ENCODE measurements around the gene IGF2. TPM values are rescaled to one million over a fixed set of nuclear protein-coding genes. Genes with fewer than 3 reads are reported as not detected.

Gene IGF2
- total RNA-seq, 2 donors from 2014 or later: 0.17 TPM; not detected in 1

- Mint-ChIP-seq H3K9me3 (no peaks in the 10 kb centered on the region), H3K27me3 (no peaks in the 10 kb centered on the region), H3K4me1 (ENCODE audit: low read depth in 2 of 2) (no peaks in the 10 kb centered on the region), H3K4me3 (no peak overlapping the region), H3K36me3 (no peaks in the 10 kb centered on the region), H3K27ac (no peak overlapping the region)
- DNase-seq (ENCODE audit: low spot score): no peak
- ATAC-seq: no peak
Measured at GRCh38 chr11:2165571-2165970, 26.4 kb upstream of the IGF2 start.

GRCh38 chr11:2164861-2165555 is 25.8 kb upstream of the IGF2 start:
- no peaks in the 10 kb centered on the region for H3K36me3 Mint-ChIP-seq
- H3K27ac Mint-ChIP-seq: no peak overlapping the region
- no peaks in the 10 kb centered on the region for H3K27me3 Mint-ChIP-seq
- ATAC-seq (no peak), DNase-seq (ENCODE audit: low spot score) (no peak)
- H3K9me3 Mint-ChIP-seq: no peaks in the 10 kb centered on the region
- no peaks in the 10 kb centered on the region for H3K4me1 Mint-ChIP-seq (ENCODE audit: low read depth in 2 of 2)
- H3K4me3 Mint-ChIP-seq: no peak overlapping the region

- Mint-ChIP-seq H3K4me1 (ENCODE audit: low read depth in 2 of 2) (no peaks in the 10 kb centered on the region), H3K27ac (no peak overlapping the region), H3K36me3 (no peaks in the 10 kb centered on the region), H3K27me3 (no peaks in the 10 kb centered on the region), H3K9me3 (no peaks in the 10 kb centered on the region), H3K4me3 (no peak overlapping the region)
- no peak for ATAC-seq
- no peak for DNase-seq (ENCODE audit: low spot score)
Measured at GRCh38 chr11:2164081-2164480, 24.9 kb upstream of the IGF2 start.

- Mint-ChIP-seq H3K9me3 (no peaks in the 10 kb centered on the region), H3K4me3 (no peak overlapping the region), H3K27ac (no peak overlapping the region), H3K36me3 (no peaks in the 10 kb centered on the region), H3K4me1 (ENCODE audit: low read depth in 2 of 2) (no peaks in the 10 kb centered on the region), H3K27me3 (no peaks in the 10 kb centered on the region)
- no peak for ATAC-seq
- DNase-seq (ENCODE audit: low spot score): no peak
Measured at GRCh38 chr11:2163428-2163978, 24.3 kb upstream of the IGF2 start.

- Mint-ChIP-seq H3K36me3 (no peaks in the 10 kb centered on the region), H3K4me1 (ENCODE audit: low read depth in 2 of 2) (no peaks in the 10 kb centered on the region), H3K27ac (no peak within 1 kb of the TSS), H3K9me3 (no peaks in the 10 kb centered on the region), H3K4me3 (no peak within 1 kb of the TSS), H3K27me3 (no peaks in the 10 kb centered on the region)
- DNase-seq (ENCODE audit: low spot score) (no peak), ATAC-seq (no peak)
Measured at GRCh38 chr11:2160736-2161259, 21.6 kb upstream of the IGF2 start, which contains the start of gene INS. Gene INS, minus strand, starts transcription at chr11:2161209. Its CDS starts 238 bp downstream, at chr11:2160971.

GRCh38 chr11:2159536-2160413 is 20.6 kb upstream of the IGF2 start:
- H3K27me3 Mint-ChIP-seq: no peaks in the 10 kb centered on the region
- H3K27ac Mint-ChIP-seq: no peak overlapping the region
- H3K36me3 Mint-ChIP-seq: no peaks in the 10 kb centered on the region
- no peak overlapping the region for H3K4me3 Mint-ChIP-seq
- H3K4me1 Mint-ChIP-seq (ENCODE audit: low read depth in 2 of 2): no peaks in the 10 kb centered on the region
- ATAC-seq: no peak
- H3K9me3 Mint-ChIP-seq: no peaks in the 10 kb centered on the region
- DNase-seq (ENCODE audit: low spot score): no peak

- H3K27me3 Mint-ChIP-seq: no peaks in the 10 kb centered on the region
- no peak for ATAC-seq
- DNase-seq (ENCODE audit: low spot score): no peak
- no peaks in the 10 kb centered on the region for H3K36me3 Mint-ChIP-seq
- H3K4me1 Mint-ChIP-seq (ENCODE audit: low read depth in 2 of 2): no peaks in the 10 kb centered on the region
- no peak overlapping the region for H3K27ac Mint-ChIP-seq
- H3K4me3 Mint-ChIP-seq: no peak overlapping the region
- H3K9me3 Mint-ChIP-seq: no peaks in the 10 kb centered on the region
Measured at GRCh38 chr11:2158966-2159365, 19.8 kb upstream of the IGF2 start.

GRCh38 chr11:2158296-2158737 is 19.1 kb upstream of the IGF2 start:
- no peak overlapping the region for H3K4me3 Mint-ChIP-seq
- H3K27ac Mint-ChIP-seq: no peak overlapping the region
- H3K36me3 Mint-ChIP-seq: no peaks in the 10 kb centered on the region

GRCh38 chr11:2157294-2158040 is 18.3 kb upstream of the IGF2 start:
- ATAC-seq (no peak), DNase-seq (ENCODE audit: low spot score) (no peak)
- Mint-ChIP-seq H3K27ac (no peak overlapping the region), H3K9me3 (no peaks in the 10 kb centered on the region), H3K4me1 (ENCODE audit: low read depth in 2 of 2) (no peaks in the 10 kb centered on the region), H3K4me3 (no peak overlapping the region), H3K27me3 (no peaks in the 10 kb centered on the region), H3K36me3 (no peaks in the 10 kb centered on the region)

More at GRCh38 chr11:2158296-2158737, 19.1 kb upstream of the IGF2 start:
- DNase-seq (ENCODE audit: low spot score) (no peak), ATAC-seq (no peak)
- no peaks in the 10 kb centered on the region for H3K4me1 Mint-ChIP-seq (ENCODE audit: low read depth in 2 of 2)
- H3K27me3 Mint-ChIP-seq: no peaks in the 10 kb centered on the region
- no peaks in the 10 kb centered on the region for H3K9me3 Mint-ChIP-seq

- Mint-ChIP-seq H3K4me3 (no peak overlapping the region), H3K36me3 (no peaks in the 10 kb centered on the region), H3K27me3 (no peaks in the 10 kb centered on the region), H3K4me1 (ENCODE audit: low read depth in 2 of 2) (peaks cover 4 to 5% of the 10 kb centered on the region in 2 donors), H3K27ac (no peak overlapping the region), H3K9me3 (no peaks in the 10 kb centered on the region)
- DNase-seq (ENCODE audit: low spot score) (no peak), ATAC-seq (peak; percentile 38 to 46)
Measured at GRCh38 chr11:2156416-2157182, 17.4 kb upstream of the IGF2 start.

- no peak overlapping the region for H3K27ac Mint-ChIP-seq
- no peaks in the 10 kb centered on the region for H3K9me3 Mint-ChIP-seq
- H3K4me3 Mint-ChIP-seq: no peak overlapping the region
- no peaks in the 10 kb centered on the region for H3K36me3 Mint-ChIP-seq
- H3K4me1 Mint-ChIP-seq (ENCODE audit: low read depth in 2 of 2): peaks cover 4 to 5% of the 10 kb centered on the region in 2 donors
- DNase-seq (ENCODE audit: low spot score): no peak
- ATAC-seq: no peak
- peaks cover 2 to 6% of the 10 kb centered on the region in 2 donors for H3K27me3 Mint-ChIP-seq
Measured at GRCh38 chr11:2155511-2155910, 16.3 kb upstream of the IGF2 start.

- H3K36me3 Mint-ChIP-seq: no peaks in the 10 kb centered on the region
Measured at GRCh38 chr11:2154889-2155288, 15.7 kb upstream of the IGF2 start.

GRCh38 chr11:2154195-2154585 is 15.0 kb upstream of the IGF2 start:
- peaks cover 4 to 5% of the 10 kb centered on the region in 2 donors for H3K4me1 Mint-ChIP-seq (ENCODE audit: low read depth in 2 of 2)
- H3K9me3 Mint-ChIP-seq: no peaks in the 10 kb centered on the region
- no peaks in the 10 kb centered on the region for H3K36me3 Mint-ChIP-seq
- peaks cover 9 to 14% of the 10 kb centered on the region in 2 donors for H3K27me3 Mint-ChIP-seq
- H3K4me3 Mint-ChIP-seq: no peak overlapping the region
- no peak for DNase-seq (ENCODE audit: low spot score)
- no peak overlapping the region for H3K27ac Mint-ChIP-seq
- no peak for ATAC-seq

More at GRCh38 chr11:2154889-2155288, 15.7 kb upstream of the IGF2 start:
- Mint-ChIP-seq H3K4me1 (ENCODE audit: low read depth in 2 of 2) (peaks cover 4 to 5% of the 10 kb centered on the region in 2 donors), H3K9me3 (no peaks in the 10 kb centered on the region), H3K27me3 (peaks cover 7 to 12% of the 10 kb centered on the region in 2 donors), H3K4me3 (no peak overlapping the region), H3K27ac (no peak overlapping the region)
- no peak for ATAC-seq
- DNase-seq (ENCODE audit: low spot score): no peak
